H1 (cell line): Measurements from ENCODE around the gene NQO2. TPM values are rescaled to one million over a fixed set of nuclear protein-coding genes. Genes with fewer than 3 reads are reported as not detected.
A peak's percentile ranks its signal among the peaks of the same experiment; 100 is the strongest.

Experiments used
- BACH1 ChIP-seq: IDR thresholded peaks from 2 replicates; pipeline ENCODE4 v1.6.1; 2012; ENCODE audit warnings: low read length, improper control_type of control experiment
- BCL11A ChIP-seq, 2 experiments: IDR thresholded peaks; one replicate each; pipeline ENCODE4 v1.6.1; 2011; ENCODE audit warnings: low read depth in 2 of 2, low read length in 2 of 2, mild to moderate bottlenecking in 2 of 2
- CREB1 ChIP-seq: IDR thresholded peaks from 2 replicates; pipeline ENCODE4 v1.6.1; 2012; ENCODE audit warnings: inconsistent platforms
- KDM1A ChIP-seq: fragments of 200-600, 300-600 bp; sonication (generic); IDR thresholded peaks from 2 replicates; pipeline ENCODE4 v1.7.1; 2016; ENCODE audit warnings: mild to moderate bottlenecking, low read length, borderline replicate concordance
- KDM4A ChIP-seq: IDR thresholded peaks from one replicate; pipeline ENCODE4 v1.7.1; 2012; ENCODE audit warnings: low read depth, mild to moderate bottlenecking, moderate library complexity, low read length, inconsistent platforms; ENCODE audit not compliant: severe bottlenecking
- MAFK ChIP-seq: IDR thresholded peaks from 2 replicates; pipeline ENCODE4 v1.6.1; 2012; ENCODE audit warnings: low read depth, mild to moderate bottlenecking, improper control_type of control experiment, low read length
- MAX ChIP-seq: IDR thresholded peaks from 2 replicates; pipeline ENCODE4 v1.6.1; 2012; ENCODE audit warnings: inconsistent platforms
- POLR2A ChIP-seq, 2 experiments: IDR thresholded peaks; 1 replicate in 1 of 2; 2 replicates in 1 of 2; pipeline ENCODE4 v1.6.1; 2011; ENCODE audit warnings: low read depth in 2 of 2, low read length in 2 of 2, mild to moderate bottlenecking in 2 of 2; ENCODE audit errors: control extremely low read depth in 1 of 2
- POLR2AphosphoS5 ChIP-seq: IDR thresholded peaks from 2 replicates; pipeline ENCODE4 v1.6.1; 2011; ENCODE audit warnings: low read depth, low read length
- RBBP5 ChIP-seq: IDR thresholded peaks from 2 replicates; pipeline ENCODE4 v1.7.1; 2012; ENCODE audit warnings: low read depth, mild to moderate bottlenecking, inconsistent platforms, low read length, moderate library complexity, borderline replicate concordance
- SAP30 ChIP-seq: fragments of 300-600 bp; sonication (generic); IDR thresholded peaks from 2 replicates; pipeline ENCODE4 v1.7.1; 2012; ENCODE audit warnings: low read length, moderate library complexity, mild to moderate bottlenecking, inconsistent platforms; ENCODE audit not compliant: insufficient read depth, insufficient replicate concordance
- TAF1 ChIP-seq: IDR thresholded peaks from 2 replicates; pipeline ENCODE4 v1.6.1; 2011; ENCODE audit warnings: mild to moderate bottlenecking, low read depth, low read length
- TEAD4 ChIP-seq: IDR thresholded peaks from 2 replicates; pipeline ENCODE4 v1.6.1; 2012; ENCODE audit warnings: low read depth, low read length, inconsistent platforms, mixed read lengths
- USF2 ChIP-seq: IDR thresholded peaks from 2 replicates; pipeline ENCODE4 v1.6.1; 2011; ENCODE audit warnings: low read length, improper control_type of control experiment
- polyA plus RNA-seq, 7 experiments: library from polyadenylated mRNA; depleted of rRNA in 3 of 7; stranded (reverse) in 5 of 7; unstranded in 2 of 7; fragments of >200 nt in 5 of 7; fragments of 200-250 nt in 2 of 7; gene quantifications; 1 replicate in 5 of 7; 2 replicates in 1 of 7; 4 replicates in 1 of 7; pipeline versions ENCODE4 v1.2.1 to v1.2.3, GENCODE V29; 2011 to 2013; ENCODE audit warnings: missing spikeins in 2 of 7, mixed read lengths in 2 of 7
- total RNA-seq: library from RNA; stranded (reverse); fragmentation: NEBNext Ultra II Directional; extraction: Animal tissue kit (Norgen Biotek cat#: 25700); gene quantifications from 2 replicates; pipeline ENCODE4 v1.2.1, GENCODE V29; 2021

NQO2 gene
- total and polyA plus RNA-seq, 2 of the 8 experiments (the other 6 are each of a cell fraction or from before 2014, with no cell fraction given) = 135 to 168 TPM

GRCh38 chr6:2999618-3000557, at the start of gene NQO2 (continued):
- TF ChIP-seq KDM4A (peak; percentile 61), BCL11A (IDR thresholded peaks at IDR 0.05; ENCODE audit: low read depth in 2 of 2, low read length in 2 of 2) (no peak), KDM1A (no peak), USF2 (no peak), TEAD4 (0 out of 2 replicates have a peak, but pooled peaks have one; percentile 5), MAFK (no peak), POLR2A (IDR thresholded peaks at IDR 0.05; ENCODE audit: control extremely low read depth in 1 of 2, low read depth in 2 of 2, low read length in 2 of 2) (peak; percentile 70 to 91), TAF1 (peak; percentile 90), POLR2AphosphoS5 (peak; percentile 70), BACH1 (no peak), MAX (peak; percentile 47; the same call in 1 of the 2 replicates), CREB1 (0 out of 2 replicates have a peak, but pooled peaks have one; percentile 34), RBBP5 (peak; percentile 73; the same call in 1 of the 2 replicates), SAP30 (peak; percentile 57)
- TF ChIP-seq, all 59 proteins: peak for 12
